ENCODE measurements around the gene FAT4.

- TF ChIP-seq, protein P1, sequence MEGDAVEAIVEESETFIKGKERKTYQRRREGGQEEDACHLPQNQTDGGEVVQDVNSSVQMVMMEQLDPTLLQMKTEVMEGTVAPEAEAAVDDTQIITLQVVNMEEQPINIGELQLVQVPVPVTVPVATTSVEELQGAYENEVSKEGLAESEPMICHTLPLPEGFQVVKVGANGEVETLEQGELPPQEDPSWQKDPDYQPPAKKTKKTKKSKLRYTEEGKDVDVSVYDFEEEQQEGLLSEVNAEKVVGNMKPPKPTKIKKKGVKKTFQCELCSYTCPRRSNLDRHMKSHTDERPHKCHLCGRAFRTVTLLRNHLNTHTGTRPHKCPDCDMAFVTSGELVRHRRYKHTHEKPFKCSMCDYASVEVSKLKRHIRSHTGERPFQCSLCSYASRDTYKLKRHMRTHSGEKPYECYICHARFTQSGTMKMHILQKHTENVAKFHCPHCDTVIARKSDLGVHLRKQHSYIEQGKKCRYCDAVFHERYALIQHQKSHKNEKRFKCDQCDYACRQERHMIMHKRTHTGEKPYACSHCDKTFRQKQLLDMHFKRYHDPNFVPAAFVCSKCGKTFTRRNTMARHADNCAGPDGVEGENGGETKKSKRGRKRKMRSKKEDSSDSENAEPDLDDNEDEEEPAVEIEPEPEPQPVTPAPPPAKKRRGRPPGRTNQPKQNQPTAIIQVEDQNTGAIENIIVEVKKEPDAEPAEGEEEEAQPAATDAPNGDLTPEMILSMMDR (IDR thresholded peaks at IDR 0.05): no peak
- no peak for TF ChIP-seq POLR2A (IDR thresholded peaks at IDR 0.05)
Measured at GRCh38 chr4:125321709-125322365, 7.1 kb downstream of the FAT4 start.
